GM06990 (cell line): Measurements from ENCODE around the gene VILL.

ENCODE experiments used
- DNase-seq: peaks from one replicate; pipeline ENCODE4 v3.0.0-alpha.2; 2011; ENCODE audit not compliant: insufficient read length; ENCODE audit errors: extremely low read depth
- H3K27me3 ChIP-seq: replicated peaks from 2 replicates; pipeline ENCODE4 v1.6.0; 2011; ENCODE audit warnings: low read length; ENCODE audit not compliant: control insufficient read depth, insufficient read depth
- H3K36me3 ChIP-seq: 2 replicates; pipeline ENCODE4 v1.5.1; 2011; ENCODE audit warnings: low read length; ENCODE audit not compliant: control insufficient read depth, insufficient read depth
- H3K4me3 ChIP-seq: replicated peaks from 2 replicates; pipeline ENCODE4 v1.5.1; 2011; ENCODE audit warnings: low read depth, mild to moderate bottlenecking, control low read depth, low read length
- TF ChIP-seq, protein P1 (sequence below): IDR thresholded peaks from 2 replicates; pipeline ENCODE4 v1.5.1; 2011; ENCODE audit warnings: low read length, control low read depth, mild to moderate bottlenecking, inconsistent platforms; ENCODE audit not compliant: insufficient read depth, poor library complexity, severe bottlenecking

VILL gene

DNA sequence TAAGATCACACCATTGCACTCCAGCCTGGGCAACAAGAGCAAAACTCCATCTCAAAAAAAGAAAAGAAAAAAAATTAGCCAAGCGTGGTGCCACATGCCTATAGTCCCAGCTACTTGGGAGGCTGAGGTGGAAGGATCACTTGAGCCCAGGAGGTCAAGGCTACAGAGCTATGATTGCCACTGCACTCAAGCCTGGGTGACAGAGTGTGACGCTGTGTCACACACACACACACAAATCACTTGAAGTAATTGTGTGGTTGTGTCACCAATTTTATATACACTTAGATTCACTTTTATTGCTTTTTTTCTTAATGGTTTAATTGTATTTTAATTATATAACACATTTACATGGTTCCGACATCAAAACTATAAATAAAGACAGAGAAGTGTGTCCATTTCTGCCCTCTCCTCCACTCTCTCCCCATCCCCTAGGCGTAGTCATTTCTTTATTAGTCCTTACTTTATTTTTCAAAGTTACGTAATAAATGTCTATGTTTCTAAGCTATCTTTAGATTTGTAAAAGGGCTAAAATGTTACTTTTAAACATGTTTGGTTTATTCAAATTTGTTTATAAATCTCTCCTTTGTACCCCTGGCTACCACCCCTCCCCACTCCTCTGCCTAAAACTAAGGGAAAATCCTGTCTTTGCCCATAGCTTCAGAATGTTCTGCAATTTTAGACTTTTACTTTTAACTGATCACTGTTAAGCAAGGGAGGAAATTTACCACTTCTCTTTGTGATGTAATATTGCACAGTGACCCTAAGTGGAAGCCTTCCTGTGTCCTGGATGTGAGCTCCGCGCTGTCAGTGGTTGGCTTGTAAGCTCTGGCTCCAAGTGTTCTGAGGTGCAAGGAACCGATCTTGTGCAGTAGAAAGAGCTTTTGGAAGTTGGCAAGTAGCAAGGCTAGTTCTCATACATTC, 10.8 kb upstream of the VILL start:
- H3K4me3 ChIP-seq: no peak overlapping the region
- peaks cover 2% of the 10 kb centered on the region; the same call in 1 of the 2 replicates for H3K27me3 ChIP-seq
- no peak for DNase-seq
- TF ChIP-seq, protein P1, sequence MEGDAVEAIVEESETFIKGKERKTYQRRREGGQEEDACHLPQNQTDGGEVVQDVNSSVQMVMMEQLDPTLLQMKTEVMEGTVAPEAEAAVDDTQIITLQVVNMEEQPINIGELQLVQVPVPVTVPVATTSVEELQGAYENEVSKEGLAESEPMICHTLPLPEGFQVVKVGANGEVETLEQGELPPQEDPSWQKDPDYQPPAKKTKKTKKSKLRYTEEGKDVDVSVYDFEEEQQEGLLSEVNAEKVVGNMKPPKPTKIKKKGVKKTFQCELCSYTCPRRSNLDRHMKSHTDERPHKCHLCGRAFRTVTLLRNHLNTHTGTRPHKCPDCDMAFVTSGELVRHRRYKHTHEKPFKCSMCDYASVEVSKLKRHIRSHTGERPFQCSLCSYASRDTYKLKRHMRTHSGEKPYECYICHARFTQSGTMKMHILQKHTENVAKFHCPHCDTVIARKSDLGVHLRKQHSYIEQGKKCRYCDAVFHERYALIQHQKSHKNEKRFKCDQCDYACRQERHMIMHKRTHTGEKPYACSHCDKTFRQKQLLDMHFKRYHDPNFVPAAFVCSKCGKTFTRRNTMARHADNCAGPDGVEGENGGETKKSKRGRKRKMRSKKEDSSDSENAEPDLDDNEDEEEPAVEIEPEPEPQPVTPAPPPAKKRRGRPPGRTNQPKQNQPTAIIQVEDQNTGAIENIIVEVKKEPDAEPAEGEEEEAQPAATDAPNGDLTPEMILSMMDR: no peak
- no peaks in the 10 kb centered on the region for H3K36me3 ChIP-seq

DNA sequence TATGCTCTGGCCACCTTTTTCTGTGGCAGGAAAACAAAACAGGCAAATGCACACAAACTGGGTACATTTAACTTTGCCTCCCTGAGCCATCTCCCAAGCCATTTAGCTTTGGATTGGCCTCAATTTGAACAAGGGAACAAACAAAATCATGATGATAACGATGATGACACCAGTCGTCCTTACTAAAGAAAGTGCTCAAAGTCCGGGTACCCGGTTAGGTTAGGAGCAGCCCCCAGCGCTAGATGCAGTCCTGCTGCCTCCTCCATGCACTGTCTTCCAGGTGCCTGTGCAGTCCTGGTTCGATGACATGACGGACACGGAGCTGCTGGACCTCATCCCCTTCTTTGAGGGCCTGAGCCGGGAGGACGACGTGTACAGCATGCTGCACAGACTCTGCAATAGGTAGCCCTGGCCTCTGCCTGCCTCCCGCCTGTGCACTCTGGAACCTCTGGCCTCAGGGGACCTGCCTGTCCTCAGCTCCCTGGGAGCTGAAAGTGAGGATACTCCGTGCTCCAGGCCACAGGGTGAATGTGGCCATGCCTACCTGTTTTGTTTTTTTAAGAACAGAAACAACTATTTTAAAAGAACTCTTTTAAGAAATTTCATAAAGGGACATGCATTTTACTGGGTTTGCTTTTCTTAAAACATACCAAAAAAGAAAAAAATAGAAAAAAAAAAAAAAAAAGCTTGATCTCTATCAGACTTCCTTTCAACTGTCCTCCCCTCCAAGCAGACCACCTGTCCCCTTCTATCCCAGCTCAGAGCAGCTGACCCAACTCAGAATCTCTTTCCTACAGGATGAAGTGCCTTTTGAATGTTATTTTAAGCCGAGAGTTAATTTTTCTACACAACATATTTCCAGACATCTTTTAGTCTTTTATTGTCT, 9.9 kb upstream of the VILL start:
- Histone ChIP-seq H3K27me3 (peaks cover 2% of the 10 kb centered on the region; the same call in 1 of the 2 replicates), H3K36me3 (no peaks in the 10 kb centered on the region), H3K4me3 (no peak overlapping the region)
- DNase-seq: no peak
- TF ChIP-seq, protein P1: no peak

DNA sequence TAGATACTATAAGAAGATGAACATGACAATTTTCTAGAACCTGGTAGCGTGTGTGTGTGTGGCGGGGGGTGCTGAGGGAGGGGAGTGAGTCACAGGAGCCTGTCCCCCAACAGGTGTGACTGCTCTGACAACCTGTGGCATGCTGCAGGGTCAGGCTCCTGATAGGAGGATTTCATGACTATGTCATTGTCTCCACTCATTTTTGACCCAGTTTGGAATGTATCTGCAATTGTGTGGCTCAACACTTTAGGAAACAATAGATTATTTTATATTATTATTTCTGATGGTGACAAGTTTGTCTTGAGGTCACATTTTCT, 9.3 kb upstream of the VILL start:
- TF ChIP-seq, protein P1: no peak
- Histone ChIP-seq H3K4me3 (no peak overlapping the region), H3K36me3 (no peaks in the 10 kb centered on the region), H3K27me3 (peaks cover 2% of the 10 kb centered on the region; the same call in 1 of the 2 replicates)
- no peak for DNase-seq

DNA sequence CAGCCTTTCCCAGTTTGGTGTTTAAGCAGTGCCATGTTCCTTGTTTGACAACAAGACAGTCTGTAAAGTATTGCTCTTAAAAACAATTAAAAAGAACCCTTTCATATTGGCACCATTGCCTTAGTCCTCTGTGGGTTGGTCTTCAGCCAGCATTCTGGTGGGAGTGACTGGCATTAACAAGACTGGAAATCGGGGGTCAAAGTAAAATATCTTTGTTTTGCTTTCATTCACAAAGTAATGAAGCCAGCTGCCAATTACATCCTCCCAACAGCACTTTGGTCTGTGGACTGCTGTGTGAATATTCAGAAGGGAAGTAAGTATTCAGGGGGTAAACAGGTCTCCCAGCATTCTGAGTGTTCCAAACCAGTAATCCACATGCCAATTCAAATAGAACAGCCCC, 8.3 kb upstream of the VILL start:
- H3K36me3 ChIP-seq: no peaks in the 10 kb centered on the region
- peaks cover 2% of the 10 kb centered on the region; the same call in 1 of the 2 replicates for H3K27me3 ChIP-seq
- TF ChIP-seq, protein P1: no peak
- DNase-seq: no peak
- H3K4me3 ChIP-seq: no peak overlapping the region

DNA sequence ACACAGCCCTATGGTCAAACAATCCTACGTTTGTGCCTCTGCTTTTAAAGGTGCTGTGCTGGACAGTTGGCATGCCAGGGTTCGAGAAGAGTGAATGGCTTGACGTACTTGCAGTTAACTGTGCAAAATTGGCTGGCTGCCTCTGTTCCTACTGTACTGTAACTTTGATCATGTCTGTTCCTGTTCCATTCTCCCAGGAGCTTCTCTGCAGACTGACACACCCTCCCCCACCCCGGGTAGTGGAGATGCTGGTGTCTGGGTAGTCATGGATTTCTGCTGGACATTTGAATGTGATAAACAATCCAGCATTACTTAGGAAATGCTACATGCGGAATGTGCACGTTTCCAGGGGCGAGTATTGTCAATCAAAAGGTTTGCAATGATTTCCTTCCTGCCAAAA, 6.5 kb upstream of the VILL start:
- DNase-seq: no peak
- Histone ChIP-seq H3K27me3 (peaks cover 2% of the 10 kb centered on the region; the same call in 1 of the 2 replicates), H3K36me3 (no peaks in the 10 kb centered on the region), H3K4me3 (no peak overlapping the region)
- TF ChIP-seq, protein P1: no peak
